HG03469 (cell line): Measurements from ENCODE around the gene EGFL7.
"Not testable (repeated sequence)": the region's sequence is repeated elsewhere in the genome, so short reads cannot be mapped to it uniquely, and the experiment has no call there.

Experiments
- ATAC-seq: cut with Tn5 transposase; IDR thresholded peaks from one replicate; pipeline ENCODE4 v1.9.1; 2021; ENCODE audit warnings: mild to moderate bottlenecking, moderate library complexity, moderate number of reproducible peaks; ENCODE audit not compliant: unreplicated experiment

EGFL7 gene

GRCh38 chr9:136624184-136624951 lies 38.3 kb upstream of the EGFL7 start:
- ATAC-seq: no peak

- ATAC-seq: no peak
Observed at GRCh38 chr9:136625101-136626065, 37.3 kb upstream of the EGFL7 start.

- no peak for ATAC-seq
Observed at GRCh38 chr9:136626066-136626725, 36.5 kb upstream of the EGFL7 start.

GRCh38 chr9:136626740-136627642 lies 35.7 kb upstream of the EGFL7 start:
- ATAC-seq: no peak

GRCh38 chr9:136627703-136628102 lies 35.0 kb upstream of the EGFL7 start:
- no peak for ATAC-seq

- ATAC-seq: no peak
Observed at GRCh38 chr9:136628268-136628667, 34.4 kb upstream of the EGFL7 start.

GRCh38 chr9:136629001-136629878 lies 33.5 kb upstream of the EGFL7 start:
- ATAC-seq: no peak

- ATAC-seq: no peak
Observed at GRCh38 chr9:136629879-136630661, 32.6 kb upstream of the EGFL7 start.

GRCh38 chr9:136630662-136630992 lies 32.1 kb upstream of the EGFL7 start:
- no peak for ATAC-seq

- ATAC-seq: no peak
Observed at GRCh38 chr9:136631038-136632000, 31.4 kb upstream of the EGFL7 start.

- not testable (repeated sequence) for ATAC-seq
Observed at GRCh38 chr9:136632072-136632471, 30.6 kb upstream of the EGFL7 start.

GRCh38 chr9:136632491-136633106 lies 30.1 kb upstream of the EGFL7 start:
- ATAC-seq: not testable (repeated sequence)

GRCh38 chr9:136634904-136635303 lies 27.8 kb upstream of the EGFL7 start:
- no peak for ATAC-seq

GRCh38 chr9:136640171-136641111 lies 22.3 kb upstream of the EGFL7 start:
- no peak for ATAC-seq

GRCh38 chr9:136642439-136642921 lies 20.2 kb upstream of the EGFL7 start:
- no peak for ATAC-seq
